HG02840 (cell line): ENCODE measurements around the gene REXO1.

ENCODE experiments used
- ATAC-seq: cut with Tn5 transposase; IDR thresholded peaks from one replicate; pipeline ENCODE4 v1.9.1; 2021; ENCODE audit warnings: mild to moderate bottlenecking, moderate library complexity, moderate number of reproducible peaks; ENCODE audit not compliant: unreplicated experiment, low FRiP score

Gene REXO1

DNA sequence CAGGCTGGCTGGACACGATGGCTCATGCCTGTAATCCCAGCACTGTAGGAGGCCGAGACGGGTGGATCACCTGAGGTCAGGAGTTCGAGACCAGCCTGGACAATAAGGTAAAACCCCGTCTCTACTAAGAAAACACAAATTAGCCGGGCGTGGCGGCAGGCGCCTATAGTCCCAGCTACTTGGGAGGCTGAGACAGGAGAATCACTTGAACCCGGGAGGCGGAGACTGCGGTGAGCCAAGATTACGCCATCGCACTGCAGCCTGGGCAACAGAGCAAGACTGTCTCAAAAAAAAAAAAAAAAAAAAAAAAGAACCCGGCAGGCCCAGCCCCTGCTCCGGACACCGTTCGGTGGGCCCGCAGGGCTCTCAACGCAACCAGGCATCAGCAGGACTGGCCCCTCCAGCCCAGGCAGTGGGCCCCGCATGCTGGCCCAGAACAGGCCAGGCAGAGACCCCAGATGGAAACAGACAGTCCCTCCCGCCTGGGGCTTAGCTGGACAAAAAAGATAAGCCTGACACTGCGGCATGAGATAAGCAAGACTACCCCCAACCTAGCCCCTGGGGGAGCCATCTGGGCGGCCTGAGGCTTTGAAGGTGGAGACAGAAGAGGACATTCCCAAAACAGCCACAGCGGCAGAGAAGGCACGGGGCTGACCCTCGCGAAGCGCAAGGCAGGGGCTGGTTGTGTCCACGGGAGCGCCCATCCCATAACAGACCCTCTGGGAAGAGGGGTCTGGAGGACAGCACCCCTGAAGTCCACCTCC lies 11.6 kb downstream of the REXO1 start:
- no peak for ATAC-seq

DNA sequence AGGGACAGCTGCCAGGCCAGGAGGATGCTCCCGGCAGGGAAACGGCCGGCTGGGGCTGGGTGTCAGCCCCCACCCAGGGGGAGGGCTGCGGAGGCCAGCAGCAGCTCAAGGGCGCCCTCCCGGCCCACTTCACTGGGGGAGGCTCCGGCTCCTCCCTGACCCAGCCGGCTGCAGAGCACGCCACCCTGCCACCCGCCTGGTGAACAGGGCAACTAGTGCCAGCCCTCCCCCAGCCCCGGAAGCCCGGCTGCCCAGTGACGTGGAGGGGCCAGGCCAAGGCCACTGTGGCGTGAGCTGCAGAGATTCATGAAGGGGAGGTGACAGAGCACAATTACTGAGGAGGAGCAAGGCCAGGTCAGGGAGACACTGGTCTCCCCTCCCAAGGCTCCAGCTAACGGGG lies 14.7 kb downstream of the REXO1 start:
- ATAC-seq = no peak

DNA sequence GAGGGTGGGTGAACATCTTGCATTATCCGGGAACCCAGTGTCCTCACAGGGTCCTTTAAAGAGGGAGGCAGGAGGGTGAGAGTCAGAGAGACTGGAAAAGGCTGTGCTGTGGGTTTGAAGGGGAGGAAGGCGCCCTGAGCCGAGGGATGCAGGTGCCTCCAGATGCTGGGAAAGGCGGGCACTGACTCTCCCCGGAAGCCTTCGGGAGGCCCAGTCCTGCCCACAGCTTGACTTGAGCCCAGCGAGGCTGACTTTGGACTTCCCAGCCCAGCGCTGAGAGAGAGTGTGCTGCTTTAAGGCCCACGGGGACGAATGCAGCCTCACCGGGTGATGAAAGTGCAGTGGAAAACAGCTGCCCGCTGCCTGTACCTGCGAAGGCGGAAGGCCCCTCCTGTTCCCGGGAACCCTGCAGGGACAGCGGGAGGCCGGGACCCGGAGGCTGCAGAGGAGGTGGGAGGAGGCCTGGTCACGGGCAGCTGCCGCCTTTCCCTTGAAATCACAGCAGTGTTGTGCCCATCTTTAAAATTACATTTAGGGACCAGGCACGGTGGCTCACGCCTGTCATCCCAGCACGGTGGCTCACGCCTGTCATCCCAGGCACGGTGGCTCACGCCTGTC lies 16.1 kb downstream of the REXO1 start:
- no peak for ATAC-seq

DNA sequence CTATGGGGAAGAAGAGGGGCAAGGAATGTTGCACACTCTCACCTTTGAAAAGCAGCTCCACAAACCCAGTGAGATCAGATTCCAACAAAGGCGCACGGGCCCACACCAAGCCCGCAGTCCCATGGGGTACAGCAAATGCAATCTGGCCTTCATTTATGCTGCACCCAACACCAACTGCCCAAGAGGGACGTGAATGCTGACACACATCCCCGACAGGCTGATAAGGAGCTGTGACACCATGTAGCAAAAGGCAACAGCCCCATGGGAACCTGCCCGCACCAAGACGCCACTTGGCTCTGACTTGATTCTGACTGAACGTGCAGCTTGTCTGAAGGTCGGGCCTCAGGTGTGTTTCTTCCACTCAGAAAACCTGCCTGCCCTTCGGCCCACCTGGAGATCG lies 17.3 kb downstream of the REXO1 start:
- ATAC-seq = no peak

DNA sequence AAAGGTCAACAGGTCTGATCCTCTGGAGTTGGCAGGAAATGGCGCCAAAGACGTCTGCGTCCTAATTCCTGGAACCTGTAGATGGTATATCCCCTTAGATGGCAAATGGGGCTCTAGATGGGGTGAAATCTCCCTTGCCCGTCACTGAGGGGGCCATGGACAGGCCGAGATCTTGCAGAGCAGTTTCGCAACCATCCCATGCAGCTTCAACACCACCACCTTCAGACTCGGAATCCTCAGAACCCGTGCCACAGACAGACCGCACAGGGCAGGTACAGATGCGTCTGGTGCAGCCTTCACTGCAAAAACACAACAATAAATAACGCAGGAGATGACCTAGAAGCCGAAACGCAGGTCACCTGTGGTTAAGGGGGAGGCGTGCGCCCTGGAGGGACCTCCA lies 17.7 kb downstream of the REXO1 start:
- ATAC-seq = no peak

- no peak for ATAC-seq
These were observed 18.3 kb downstream of the REXO1 start for GRCh38 chr19:1829958-1830357.

DNA sequence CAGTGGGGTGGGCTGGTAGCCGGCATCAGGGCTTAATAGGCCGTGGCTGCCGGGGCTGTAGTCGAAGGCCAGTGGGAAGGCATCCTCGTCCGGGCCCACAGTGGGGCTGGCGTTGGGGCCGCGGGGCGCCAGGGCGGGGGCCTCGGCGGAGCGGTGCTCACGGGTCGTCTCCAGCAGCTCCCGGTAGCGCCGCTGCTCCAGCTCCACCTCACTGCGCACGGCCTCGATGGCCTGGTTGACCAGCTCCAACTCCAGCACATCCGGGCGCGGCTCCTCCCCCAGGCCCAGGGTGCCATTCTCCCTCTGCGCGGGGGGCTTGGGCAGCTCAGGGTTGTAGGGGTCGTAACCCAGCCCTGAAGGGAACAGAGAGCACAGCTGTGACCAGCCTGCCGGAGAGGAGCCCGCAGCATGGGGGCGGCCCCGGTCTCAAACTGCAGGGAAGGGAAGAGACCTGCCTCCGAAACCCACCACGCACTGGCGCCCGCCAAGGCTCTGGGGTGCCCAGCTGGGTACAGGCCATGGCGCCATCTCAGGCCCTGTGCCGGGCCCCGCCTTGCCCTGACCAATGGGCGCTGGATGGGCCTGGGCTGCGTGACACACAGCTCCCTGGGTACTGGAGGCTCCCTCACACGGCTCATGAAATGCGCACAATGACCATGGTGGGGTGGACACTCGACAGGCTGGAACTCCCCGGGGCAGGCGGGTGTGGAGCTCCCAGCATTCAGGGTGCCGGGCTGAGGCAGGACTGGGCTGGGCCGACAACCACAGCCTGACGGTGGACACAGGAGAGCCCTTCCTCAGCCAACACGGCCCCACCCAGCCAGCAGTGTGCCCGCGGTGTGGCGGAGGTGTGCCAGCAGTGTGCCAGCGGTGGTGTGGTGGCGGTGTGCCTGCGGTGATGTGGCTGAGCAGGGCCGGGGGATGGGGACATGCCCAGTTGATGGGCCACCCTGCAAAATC lies 19.7 kb downstream of the REXO1 start:
- ATAC-seq = no peak

DNA sequence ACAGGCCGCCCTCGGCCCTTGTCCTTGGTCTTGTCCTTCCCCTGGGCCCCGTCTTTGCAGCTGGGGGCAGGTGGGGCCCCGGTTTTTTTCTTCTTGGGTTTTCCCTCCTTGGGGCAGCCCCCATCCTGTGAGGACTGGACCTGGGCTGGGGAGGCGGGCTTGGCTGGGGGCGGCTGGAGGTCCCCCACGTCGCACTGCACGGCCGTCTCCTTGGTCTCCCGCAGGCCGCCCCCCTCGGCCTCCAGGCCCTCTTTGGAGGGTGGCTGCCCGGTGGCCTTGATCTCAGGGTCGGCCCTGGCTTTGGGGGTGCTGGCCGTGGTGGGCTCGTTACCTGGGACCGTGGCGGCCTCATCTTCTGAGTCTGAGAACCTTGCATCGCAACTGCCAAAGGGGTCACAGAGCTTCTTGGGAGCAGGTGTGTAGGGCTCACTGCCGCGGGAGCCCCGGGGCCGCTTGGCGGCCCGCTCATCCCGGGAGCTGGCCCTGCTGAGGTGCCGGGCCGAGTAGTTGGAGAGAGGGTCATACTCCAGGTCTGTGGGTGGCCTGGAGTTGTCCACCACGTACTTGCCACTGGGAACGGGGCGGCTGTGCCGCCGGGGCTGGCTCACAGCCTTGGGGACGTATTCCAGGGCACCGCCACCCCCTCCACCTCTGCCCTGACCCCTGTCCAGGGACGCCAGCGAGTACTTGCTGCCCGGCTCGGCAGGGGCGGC lies 20.6 kb downstream of the REXO1 start:
- no peak for ATAC-seq

DNA sequence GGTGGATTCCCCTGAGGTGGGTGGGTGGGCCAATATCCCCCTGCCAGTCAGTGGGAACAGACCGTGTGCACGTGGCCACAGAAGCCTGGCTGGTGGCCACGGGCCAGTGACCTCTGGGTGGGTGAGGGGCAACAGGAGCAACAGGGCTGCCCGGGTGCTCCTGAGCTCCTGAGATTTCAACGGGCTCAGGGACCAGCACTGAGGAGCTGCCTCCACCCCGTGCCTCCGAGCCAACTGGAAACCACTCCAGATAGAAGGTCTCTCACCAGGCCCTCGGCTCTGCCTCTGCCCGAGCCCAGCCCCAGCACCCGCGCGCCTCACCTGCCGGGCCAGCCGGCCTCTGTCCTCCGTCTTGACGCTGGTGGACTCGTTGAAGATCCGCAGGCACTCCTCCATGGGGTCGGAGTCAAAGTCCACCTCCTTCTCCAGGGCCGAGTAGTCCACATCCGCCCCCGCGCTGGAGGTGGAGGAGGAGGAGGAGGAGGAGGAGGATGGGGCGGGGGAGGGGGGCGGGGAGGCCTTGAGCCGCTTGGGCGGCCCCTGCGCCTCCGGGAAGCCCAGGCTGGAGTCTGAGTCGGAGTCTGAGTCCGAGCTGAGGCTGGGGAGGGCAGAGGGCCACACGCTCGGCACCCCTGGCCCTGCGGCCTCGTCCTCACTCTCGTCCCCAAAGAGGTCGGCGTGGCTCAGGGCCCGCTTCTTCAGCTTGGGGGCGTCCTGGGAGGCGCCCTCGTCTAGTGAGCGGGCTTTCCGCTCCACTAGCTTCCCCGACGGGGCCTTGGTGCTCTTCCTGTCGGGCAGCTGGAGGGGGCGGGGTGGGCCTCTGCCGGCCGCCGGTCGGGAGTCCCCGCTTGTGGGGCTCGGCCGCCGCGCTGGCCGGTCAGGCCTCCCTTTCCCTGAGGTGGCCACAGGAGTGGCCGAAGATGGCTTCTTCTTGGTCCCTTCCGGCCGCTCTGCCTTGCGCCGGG lies 21.4 kb downstream of the REXO1 start:
- ATAC-seq = no peak

DNA sequence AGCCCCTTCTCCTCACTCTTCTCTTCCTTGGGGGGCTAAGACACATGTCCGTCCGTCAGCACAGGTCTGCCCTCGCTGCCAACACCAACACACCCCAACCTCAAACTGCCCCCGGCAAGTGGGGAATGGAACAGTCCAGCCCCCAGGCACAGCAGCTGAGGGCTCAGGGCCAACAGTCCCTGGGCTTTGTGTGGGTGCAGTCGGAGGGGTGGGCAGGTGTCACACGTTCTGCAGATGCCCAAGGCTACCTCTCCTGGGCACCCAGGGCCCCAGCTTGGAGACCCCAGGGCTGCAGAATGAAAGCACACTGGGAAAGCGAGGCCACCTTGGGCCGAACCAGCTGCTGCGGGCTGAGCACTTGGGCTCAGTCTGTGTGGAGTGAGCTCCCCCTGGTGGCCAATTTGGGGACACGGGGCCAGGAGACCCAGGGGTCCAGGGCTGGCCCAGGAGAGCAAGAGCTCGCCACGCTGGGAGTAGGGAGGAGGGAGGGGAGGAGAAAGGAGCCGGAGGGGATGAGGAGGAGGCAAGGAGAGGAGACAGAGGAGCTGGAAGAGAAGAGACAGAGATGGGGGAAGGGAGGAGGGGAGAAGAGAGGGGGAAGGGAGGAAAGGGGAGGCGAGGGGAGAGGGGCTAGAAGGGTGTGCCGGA lies 22.2 kb downstream of the REXO1 start:
- no peak for ATAC-seq

DNA sequence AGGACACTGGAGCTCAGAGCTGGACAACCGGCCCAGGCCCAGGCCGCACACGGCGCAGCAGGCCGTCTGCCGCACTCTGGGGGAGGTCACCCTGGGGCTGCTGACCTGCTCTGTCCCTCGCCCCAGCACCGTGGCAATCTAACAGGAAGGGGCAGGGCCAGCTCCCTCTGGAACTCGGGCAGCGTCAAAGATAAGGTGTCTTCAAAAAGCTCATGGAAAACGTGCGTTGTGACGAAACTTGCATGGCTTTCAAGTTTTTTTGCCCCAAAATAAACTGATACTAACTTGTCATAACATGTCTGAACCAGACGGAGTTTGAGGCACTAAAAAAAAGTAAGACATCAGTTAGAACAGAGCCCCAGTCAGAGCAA lies 24.0 kb downstream of the REXO1 start:
- no peak for ATAC-seq

DNA sequence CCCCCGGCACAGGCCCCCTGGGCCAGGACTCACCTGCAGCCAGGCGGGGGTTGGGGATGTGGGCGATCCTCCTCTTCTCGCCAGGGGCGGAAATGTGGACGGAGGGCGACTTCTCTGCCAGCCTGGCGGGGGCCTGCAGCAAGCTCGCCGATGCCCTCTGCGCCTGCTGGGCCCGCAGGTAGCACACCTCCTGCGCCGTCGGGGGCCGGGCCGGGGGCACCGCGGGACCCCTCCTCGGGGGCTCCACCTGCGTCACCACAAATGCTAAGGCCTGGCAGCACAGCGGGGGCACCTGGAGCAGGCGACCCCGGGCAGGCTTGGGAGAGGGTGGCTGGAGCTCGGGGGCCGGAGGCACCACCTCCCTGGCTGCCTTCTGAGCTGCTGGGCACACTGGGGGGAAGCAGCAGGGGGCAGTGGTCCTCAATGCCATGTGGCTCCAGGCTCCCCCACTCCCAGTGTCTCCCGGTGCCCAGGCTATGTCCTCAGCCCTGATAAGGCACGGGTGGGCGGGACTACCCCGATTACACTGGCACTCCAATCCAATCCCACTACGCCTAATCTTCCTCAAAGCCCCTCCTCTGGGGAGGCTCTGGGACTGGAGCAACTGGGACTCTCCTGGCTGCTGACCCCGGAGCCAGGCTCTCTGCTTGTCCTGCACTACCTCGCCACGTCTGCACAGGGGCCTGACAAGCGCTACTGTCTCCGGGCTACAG lies 24.6 kb downstream of the REXO1 start:
- ATAC-seq = no peak

- ATAC-seq = no peak
These were observed 25.3 kb downstream of the REXO1 start for GRCh38 chr19:1823020-1823419.

- ATAC-seq = no peak
These were observed 26.1 kb downstream of the REXO1 start for GRCh38 chr19:1822210-1822609.

DNA sequence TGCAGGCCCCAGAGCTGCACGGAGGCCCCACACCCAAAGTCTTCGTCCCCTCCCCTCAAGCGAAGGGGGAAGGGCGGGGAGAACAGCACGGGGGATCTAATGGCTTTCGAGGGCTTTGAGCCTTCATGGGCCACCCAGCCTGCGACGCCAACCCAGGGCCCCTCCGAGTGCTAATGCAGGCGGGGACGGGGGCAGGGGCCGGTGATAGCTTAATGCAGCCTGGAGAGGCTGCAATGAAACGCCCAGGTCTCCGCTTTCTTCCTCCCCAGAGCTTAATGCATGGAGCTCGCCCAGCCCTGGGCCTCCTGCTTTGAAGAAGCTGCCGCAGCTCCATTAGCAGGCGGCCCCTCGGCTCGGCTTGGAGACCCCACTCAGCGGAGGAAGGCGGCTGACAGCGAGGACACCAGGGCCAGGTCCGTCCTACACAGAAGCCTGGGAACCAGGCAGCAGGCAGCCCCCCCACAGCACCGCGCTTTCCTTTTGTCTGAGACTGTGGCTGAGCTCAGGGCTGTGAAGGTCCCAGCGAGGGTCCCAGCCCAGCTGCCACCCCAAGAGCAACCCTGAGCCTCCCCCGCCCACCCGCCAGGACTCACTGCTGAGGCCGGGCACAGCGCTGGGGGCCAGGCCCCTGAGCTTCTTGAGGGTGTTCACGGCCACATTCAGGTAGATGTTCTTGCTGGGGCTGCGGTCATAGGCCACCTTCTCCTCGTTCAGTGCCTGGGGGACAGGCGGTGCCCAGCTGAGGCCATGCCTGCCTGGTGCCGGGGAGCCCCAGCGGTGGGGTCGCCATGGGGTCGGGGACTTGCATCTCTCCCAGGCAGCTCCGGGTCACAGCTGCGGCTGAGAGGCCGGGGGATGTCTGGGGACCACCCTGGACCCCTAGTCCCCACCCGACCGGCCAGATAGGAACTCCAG lies 28.7 kb downstream of the REXO1 start:
- no peak for ATAC-seq

DNA sequence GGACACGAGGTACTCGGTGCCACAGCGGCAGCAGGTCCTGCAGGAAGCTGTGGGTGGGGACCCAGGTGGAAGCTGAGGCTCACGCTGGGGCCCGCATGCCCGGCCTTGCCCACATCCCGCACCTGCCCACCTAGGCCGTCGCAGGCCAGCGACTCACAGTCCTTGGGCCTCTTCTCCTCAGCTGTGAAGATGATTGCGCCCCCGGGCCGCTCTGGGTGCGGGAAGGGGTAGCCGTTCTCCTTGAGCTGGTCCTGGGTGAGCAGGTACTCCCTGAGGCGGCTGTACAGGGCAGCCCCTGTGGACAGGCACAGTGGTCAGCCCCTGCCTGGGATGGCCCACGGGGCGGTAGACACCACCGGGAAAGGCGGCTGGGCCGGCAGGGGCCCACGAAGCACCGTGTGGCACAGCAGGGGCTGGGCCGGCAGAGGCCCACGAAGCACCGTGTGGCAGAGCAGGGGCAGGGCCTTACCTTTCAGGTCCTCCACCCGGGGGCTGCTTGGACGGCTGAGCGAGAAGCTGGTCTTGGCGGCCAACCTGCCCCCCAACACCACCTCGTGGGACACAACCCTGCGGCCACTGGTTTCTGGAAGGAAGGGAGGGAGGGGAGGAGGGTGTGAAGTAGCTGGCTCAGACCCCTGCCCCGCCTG lies 29.6 kb downstream of the REXO1 start:
- ATAC-seq = no peak
